ENCODE measurements around the gene HIVEP3.

HIVEP3 gene

GRCh38 chr1:41726292-41726691, 192.4 kb downstream of the HIVEP3 start:
- DNase-seq: no peak

DNA sequence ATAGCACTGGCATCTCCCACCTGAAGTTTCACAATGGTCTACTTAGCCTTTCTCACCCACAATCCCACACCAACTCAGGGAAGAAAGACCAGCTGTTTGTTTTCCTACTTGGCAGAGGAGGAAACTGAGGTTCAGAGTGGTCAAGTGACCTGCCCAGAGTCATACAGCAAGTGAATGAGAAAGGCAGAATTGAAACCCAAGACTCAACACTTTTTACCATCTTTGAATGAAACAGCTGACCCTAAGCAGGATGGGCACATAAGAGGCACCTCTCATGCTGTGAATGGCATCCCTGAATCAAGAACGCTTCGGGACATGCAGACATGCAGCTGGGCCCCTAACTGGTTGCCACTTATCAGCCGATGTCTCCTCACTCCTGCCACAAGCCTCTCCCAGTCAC, 193.8 kb downstream of the HIVEP3 start:
- no peak for DNase-seq

DNA sequence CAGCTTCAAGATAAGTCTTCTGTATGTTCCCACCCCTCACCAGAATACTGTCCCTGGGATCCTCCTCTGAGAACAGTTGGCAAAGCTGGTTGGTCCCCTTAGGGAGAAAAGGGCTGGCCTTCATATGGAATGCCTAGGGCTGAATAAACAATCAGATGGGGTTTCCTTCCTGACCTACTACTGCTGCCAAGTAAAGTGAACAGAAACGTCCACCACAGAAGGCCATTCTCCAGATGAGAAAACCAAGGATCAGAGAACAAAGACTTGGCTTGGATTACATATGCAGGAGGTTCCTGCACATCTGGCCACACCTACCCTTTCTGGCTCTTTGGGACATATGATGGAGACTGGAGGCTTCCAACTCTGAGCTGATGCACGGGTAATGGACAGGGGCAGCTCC, 194.5 kb downstream of the HIVEP3 start:
- no peak for DNase-seq

DNA sequence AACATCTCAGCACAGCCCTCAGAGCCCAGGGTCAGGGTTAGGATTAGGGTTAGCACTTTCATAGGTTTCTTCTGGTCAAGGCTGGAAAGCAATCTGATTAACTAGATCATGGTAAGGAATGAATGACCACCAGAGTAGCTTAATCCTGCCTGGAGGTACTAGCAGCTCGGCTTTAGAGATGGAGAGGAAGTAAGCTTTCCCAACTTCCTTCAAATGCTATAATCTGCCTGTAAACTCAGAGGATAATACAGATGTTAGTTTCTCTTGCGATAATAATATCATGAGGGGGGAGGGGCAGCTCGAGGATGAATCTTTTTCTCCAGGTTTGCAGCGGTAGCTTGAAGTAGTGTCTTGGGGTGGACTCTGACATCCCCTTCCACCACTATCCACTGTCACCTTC, 194.9 kb downstream of the HIVEP3 start:
- no peak for DNase-seq

DNA sequence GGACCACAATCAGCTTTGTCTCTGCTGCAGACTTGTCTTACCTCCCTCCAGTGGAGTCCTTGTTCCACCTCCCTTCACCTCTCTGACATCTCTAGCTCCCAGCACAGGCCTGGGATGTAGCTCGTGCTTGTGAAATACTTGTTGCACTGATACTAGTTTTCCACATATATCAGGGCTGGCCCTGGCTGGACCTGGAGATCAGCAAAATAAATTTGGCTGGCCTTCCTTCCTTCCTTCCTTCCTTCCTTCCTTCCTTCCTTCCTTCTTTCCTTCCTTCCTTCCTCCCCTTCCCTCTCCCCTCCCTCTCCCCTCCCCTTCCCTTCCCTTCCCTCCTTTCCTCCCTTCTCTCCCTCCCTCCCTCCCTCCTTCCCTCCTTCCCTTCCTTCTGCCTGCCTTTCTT, 196.5 kb downstream of the HIVEP3 start:
- DNase-seq: no peak

- peak; percentile 18 for DNase-seq
Measured at GRCh38 chr1:41720861-41721410, 197.8 kb downstream of the HIVEP3 start.

GRCh38 chr1:41719590-41719989, 199.1 kb downstream of the HIVEP3 start:
- DNase-seq: no peak

DNA sequence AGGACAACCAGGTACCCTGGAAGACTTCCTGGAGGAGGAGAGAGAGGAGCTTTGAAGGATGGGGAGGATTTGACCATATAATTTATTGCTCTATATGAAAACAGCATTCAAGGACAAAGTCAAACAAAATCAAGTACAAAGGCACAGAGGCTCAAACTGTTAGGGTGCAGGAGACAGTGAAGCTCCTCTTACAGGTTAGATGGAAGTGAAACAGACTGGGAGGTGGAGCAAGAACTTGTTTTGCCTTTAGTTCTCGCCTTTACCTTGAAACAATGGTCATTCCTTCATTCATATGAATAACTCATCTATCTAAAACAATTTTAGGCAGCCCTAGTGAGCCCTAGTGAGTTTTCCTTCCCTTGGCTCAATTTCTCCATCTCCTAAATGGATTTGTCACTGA, 199.6 kb downstream of the HIVEP3 start:
- no peak for DNase-seq

- DNase-seq: no peak
Measured at GRCh38 chr1:41718497-41718896, 200.2 kb downstream of the HIVEP3 start.

DNA sequence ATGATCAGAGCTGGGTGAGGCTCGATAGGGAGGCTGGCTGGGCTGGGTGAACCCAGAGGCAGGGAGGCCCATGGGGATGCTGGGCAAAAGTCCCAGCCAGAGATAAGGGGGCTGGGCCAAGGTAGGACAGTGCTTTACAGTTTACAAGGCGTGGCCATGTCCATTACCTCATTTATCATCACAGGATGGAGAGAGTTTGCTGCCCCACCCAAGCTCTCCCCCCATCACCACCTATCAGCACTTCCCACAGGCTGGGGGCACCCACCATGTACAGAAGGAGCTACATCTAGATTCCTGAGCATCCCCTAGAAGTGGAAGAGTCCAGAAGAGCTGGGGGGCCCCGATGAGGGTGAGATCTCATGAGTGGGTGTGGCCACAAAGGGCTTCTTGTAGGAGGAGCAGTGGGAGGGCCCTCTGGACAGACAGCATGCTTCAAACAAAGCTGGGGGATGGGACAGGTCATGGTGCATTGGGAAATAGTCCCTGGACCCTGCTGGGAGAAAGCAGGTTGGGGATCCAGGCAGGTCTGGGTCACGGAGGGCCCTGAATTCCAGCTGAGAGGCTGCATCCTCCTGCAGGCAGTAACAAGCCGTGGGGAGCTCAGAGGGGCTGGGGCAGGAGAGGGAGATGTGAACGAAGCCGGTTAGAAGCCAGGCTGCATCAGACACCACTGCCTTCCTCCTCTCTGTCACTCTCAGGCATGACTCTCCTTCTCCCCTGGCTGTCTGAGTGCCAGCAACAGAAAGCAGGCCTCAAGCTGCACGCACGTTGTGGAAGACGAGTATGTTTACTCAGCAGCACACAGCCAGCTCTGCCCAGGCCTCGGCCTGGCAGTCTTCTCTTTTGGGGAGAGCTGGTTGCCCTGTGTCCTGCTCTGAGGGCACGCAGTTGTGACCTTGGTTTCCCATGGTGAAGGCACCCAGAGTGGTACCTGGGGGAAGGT, 202.3 kb downstream of the HIVEP3 start:
- no peak for DNase-seq

DNA sequence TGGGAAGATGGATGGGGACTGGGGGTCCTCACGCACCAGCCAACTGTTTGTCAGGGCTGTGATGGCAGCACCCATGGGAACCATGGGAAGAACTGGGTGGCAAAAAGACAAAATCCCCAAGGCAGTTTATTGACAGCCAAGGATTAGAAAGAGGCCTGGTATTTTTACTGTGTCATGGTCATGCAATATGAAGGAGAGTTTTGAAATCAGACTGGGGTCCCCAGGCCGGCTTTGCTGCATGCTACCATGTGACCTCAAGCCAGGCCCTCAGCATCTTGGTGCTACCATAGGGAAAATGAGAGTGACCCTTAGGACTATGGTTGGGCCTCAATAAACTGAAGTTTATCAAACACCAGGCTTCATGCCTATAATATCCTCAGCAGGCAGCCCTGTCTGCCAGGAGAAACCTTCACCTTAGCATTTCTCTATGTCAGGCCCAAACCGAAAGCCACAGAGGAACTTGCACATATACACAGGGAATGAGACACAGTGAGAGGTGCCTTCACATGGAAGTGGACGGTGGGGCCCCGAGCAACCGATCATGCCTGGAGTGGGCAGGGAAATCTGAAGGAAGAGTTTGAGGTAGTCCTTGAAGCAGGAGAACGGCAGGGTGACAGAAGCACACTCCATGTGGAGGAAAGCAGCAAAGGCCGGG, 203.2 kb downstream of the HIVEP3 start:
- no peak for DNase-seq

GRCh38 chr1:41714638-41715389, 203.9 kb downstream of the HIVEP3 start:
- DNase-seq: no peak

- no peak for DNase-seq
Measured at GRCh38 chr1:41713557-41714327, 205.0 kb downstream of the HIVEP3 start.

DNA sequence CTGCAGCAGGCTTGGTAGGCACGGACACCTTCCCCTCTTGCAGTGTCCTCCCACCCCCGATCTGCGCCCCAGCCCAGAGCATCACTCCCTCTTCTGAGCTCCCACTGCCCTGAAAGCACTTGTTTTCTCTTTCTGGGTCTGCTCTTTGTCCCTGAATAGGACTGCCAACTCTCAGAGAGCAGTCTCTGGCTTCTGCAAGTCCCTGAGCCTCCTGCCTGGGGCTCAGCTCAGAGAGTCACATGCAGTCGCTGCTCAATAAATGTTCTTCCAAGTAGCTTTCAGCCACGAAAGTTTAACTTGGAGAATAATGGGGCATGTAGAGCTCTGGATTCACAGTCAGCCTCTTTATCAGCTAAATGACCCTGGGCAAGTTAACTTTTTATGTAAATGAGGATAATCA, 205.6 kb downstream of the HIVEP3 start:
- DNase-seq: no peak

DNA sequence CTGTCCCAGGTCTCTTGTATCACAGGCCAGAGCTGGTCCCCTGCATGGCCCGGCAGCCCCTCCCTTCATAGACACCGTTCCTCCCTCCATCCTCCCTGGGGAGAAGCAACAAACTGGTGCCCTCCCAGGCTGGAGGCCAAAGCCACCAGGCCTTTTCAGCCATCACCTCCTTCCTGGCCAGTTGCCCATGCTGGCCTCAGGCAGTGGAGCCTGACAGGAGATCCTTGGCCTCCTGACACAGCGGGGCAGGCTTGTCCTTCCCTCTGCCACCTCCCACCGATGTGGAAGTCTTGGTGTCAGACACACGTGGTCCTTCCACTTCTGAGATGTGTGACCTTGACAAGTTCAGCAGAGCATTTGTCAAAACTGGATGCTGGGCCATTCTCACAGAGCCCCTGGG, 206.0 kb downstream of the HIVEP3 start:
- DNase-seq: no peak

GRCh38 chr1:41712081-41712480, 206.6 kb downstream of the HIVEP3 start:
- no peak for DNase-seq

DNA sequence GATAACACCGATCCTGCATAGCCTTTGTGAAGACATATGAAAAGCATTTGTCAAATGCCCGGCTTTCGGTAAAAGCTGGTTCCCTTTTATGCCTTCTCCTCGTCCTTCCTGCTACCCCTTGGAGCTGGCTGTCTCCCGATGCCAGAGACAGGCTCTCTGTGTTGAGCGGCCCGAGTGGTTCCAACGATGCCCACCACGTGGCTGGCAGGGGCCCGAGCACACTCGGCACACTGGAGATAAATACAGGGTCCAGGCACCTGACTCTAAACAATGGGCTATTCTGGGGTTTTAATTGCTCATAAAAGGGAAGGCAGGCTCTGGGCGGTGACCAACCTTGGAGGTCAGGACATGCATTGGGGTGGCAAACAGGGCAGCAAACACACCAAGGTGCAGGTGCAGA, 207.1 kb downstream of the HIVEP3 start:
- no peak for DNase-seq

GRCh38 chr1:41710980-41711379, 207.7 kb downstream of the HIVEP3 start:
- DNase-seq: no peak

DNA sequence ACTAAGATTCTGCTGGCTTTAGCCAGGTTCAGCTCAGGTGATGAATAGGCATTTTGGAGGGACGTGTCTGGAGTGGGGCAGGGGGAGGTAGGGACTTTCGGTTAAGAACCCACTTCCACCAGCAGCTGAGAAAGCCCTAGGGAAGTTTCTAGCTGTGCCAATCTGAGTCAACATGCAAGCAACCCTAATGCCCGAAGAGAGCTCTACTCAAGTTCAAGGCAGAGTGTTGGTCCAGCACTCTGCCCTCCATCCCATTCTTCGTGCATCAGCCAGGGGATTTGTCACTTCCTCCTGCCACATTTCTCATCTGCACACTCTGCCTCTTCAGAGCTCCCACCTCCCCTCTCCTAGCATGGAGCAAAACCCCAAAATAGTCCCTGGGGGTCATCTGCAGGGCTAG, 208.8 kb downstream of the HIVEP3 start:
- DNase-seq: no peak

DNA sequence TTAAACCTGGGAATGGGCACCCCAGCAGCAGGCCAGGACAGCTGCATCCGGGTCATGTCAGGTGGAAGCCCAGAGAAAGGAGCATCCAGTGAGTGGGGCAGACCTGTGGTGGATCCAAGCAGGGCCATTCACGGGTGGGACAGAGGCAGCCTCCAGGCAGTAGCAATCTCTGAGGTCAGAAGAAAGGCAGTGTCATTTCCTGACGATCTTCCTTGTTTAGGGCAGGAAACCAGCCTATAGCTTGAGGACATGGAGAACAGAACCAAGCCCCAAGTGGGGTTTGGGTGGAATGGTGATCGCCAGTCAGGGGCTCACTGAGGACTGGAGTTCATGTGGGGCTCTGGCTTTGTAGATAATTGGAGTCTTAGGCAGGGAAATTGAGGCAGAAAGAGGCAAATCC, 209.4 kb downstream of the HIVEP3 start:
- no peak for DNase-seq

- DNase-seq: no peak
Measured at GRCh38 chr1:41708332-41708731, 210.4 kb downstream of the HIVEP3 start.

- no peak for DNase-seq
Measured at GRCh38 chr1:41707793-41708192, 210.9 kb downstream of the HIVEP3 start.

GRCh38 chr1:41705798-41706197, 212.9 kb downstream of the HIVEP3 start:
- DNase-seq: no peak

Data from CD4-positive, alpha-beta T cell treated with Interleukin-21 for 1 hour (primary cell).